HEK293 (cell line): ENCODE results near the gene NOL4L.

Source experiments
- CTCF ChIA-PET: fragments of 350-600 bp; formaldehyde crosslinking; extraction: SDS; loops from one replicate; lab custom pipeline; 2021; ENCODE audit warnings: antibody characterized with exemption; lab: Yijun Ruan, JAX
- POLR2A ChIA-PET: fragments of 300-600 bp; formaldehyde crosslinking; extraction: SDS; loops from one replicate; lab custom pipeline; 2020; ENCODE audit warnings: antibody characterized with exemption, inconsistent platforms; lab: Yijun Ruan, JAX
- H3K27ac ChIP-seq: fragments of 200-500 bp; sonication (Bioruptor generic); 2 replicates; pipeline ENCODE4 v1.5.1; 2014; ENCODE audit warnings: low read depth, low read length, control low read depth, inconsistent platforms; ENCODE audit errors: extremely low read depth
- H3K36me3 ChIP-seq, 2 experiments: fragments of 200-500 bp in 1 of 2; sonication (Bioruptor generic) in 1 of 2; 1 replicate in 1 of 2; 2 replicates in 1 of 2; pipeline ENCODE4 v1.5.1; 2014 to 2017; ENCODE audit warnings: inconsistent platforms in 2 of 2, low read length in 2 of 2; ENCODE audit not compliant: control insufficient read depth in 2 of 2, insufficient read depth in 1 of 2
- H3K4me1 ChIP-seq: fragments of 200-500 bp; sonication (Bioruptor generic); 2 replicates; pipeline ENCODE4 v1.5.1; 2014; ENCODE audit warnings: mild to moderate bottlenecking, low read length, inconsistent platforms; ENCODE audit not compliant: control insufficient read depth, insufficient read depth
- H3K4me3 ChIP-seq: 2 replicates; pipeline ENCODE4 v1.5.1; 2011; ENCODE audit warnings: low read depth, mild to moderate bottlenecking, control low read depth, low read length, moderate library complexity
- H3K9me3 ChIP-seq: fragments of 200-500 bp; sonication (Bioruptor generic); 2 replicates; pipeline ENCODE4 v1.5.1; 2014; ENCODE audit warnings: low read depth, low read length, inconsistent platforms; ENCODE audit not compliant: control insufficient read depth, insufficient read depth
- EGR2 ChIP-seq: fragments of 450-650 bp; formaldehyde crosslinking; IDR thresholded peaks from 2 replicates; pipeline ENCODE4 v1.5.1; 2016; ENCODE audit warnings: low read depth, missing biosample characterization, missing genetic modification characterization
- GLIS1 ChIP-seq: fragments of 450-650 bp; formaldehyde crosslinking; IDR thresholded peaks from 2 replicates; pipeline ENCODE4 v1.5.1; 2016; ENCODE audit warnings: missing biosample characterization, missing genetic modification characterization
- HOXA7 ChIP-seq: sonication (generic); formaldehyde crosslinking; IDR thresholded peaks from 2 replicates; pipeline ENCODE4 v1.8.1; 2022; ENCODE audit warnings: missing genetic modification reagents, borderline replicate concordance
- HOXD13 ChIP-seq: sonication (generic); formaldehyde crosslinking; IDR thresholded peaks from 2 replicates; pipeline ENCODE4 v1.8.0; 2022; ENCODE audit warnings: missing genetic modification reagents, borderline replicate concordance
- KLF1 ChIP-seq: fragments of 450-650 bp; formaldehyde crosslinking; IDR thresholded peaks from 2 replicates; pipeline ENCODE4 v1.5.1; 2016; ENCODE audit warnings: missing biosample characterization, missing genetic modification characterization
- KLF9 ChIP-seq: fragments of 450-650 bp; formaldehyde crosslinking; IDR thresholded peaks from 2 replicates; pipeline ENCODE4 v1.5.1; 2016; ENCODE audit warnings: missing biosample characterization, missing genetic modification characterization, low read depth
- MEIS1 ChIP-seq: sonication (generic); formaldehyde crosslinking; IDR thresholded peaks from 2 replicates; pipeline ENCODE4 v1.8.1; 2022; ENCODE audit warnings: missing genetic modification reagents, mild to moderate bottlenecking, borderline replicate concordance
- MYNN ChIP-seq: fragments of 450-650 bp; formaldehyde crosslinking; IDR thresholded peaks from 2 replicates; pipeline ENCODE4 v1.5.1; 2016; ENCODE audit warnings: missing biosample characterization, missing genetic modification characterization, borderline replicate concordance
- ZBTB7A ChIP-seq: fragments of 450-650 bp; formaldehyde crosslinking; IDR thresholded peaks from 2 replicates; pipeline ENCODE4 v1.5.1; 2016; ENCODE audit warnings: low read depth, missing biosample characterization, missing genetic modification characterization
- ZEB2 ChIP-seq: fragments of 450-650 bp; formaldehyde crosslinking; IDR thresholded peaks from 2 replicates; pipeline ENCODE4 v1.5.1; 2016; ENCODE audit warnings: missing biosample characterization, missing genetic modification characterization
- ZFHX2 ChIP-seq: fragments of 450-650 bp; formaldehyde crosslinking; conservative IDR thresholded peaks from 2 replicates; pipeline ENCODE4 v1.5.1; 2016; ENCODE audit warnings: missing biosample characterization, missing genetic modification characterization
- ZNF24 ChIP-seq: fragments of 450-650 bp; formaldehyde crosslinking; IDR thresholded peaks from 2 replicates; pipeline ENCODE4 v1.5.1; 2016; ENCODE audit warnings: missing biosample characterization, missing genetic modification characterization
- ZNF362 ChIP-seq: fragments of 450-650 bp; formaldehyde crosslinking; IDR thresholded peaks from 2 replicates; pipeline ENCODE4 v1.5.1; 2016; ENCODE audit warnings: missing biosample characterization, missing genetic modification characterization
- ZNF449 ChIP-seq: fragments of 450-650 bp; formaldehyde crosslinking; IDR thresholded peaks from 2 replicates; pipeline ENCODE4 v1.5.1; 2017; ENCODE audit warnings: missing biosample characterization, mild to moderate bottlenecking, missing genetic modification characterization, moderate library complexity
- ZNF677 ChIP-seq: fragments of 450-650 bp; IDR thresholded peaks from 2 replicates; pipeline ENCODE4 v1.5.0; 2018; ENCODE audit warnings: missing biosample characterization, mild to moderate bottlenecking, missing genetic modification characterization, moderate library complexity
- ZNF830 ChIP-seq: fragments of 450-650 bp; IDR thresholded peaks from 2 replicates; pipeline ENCODE4 v1.5.0; 2018; ENCODE audit warnings: missing biosample characterization, missing genetic modification characterization, low read depth, mild to moderate bottlenecking, moderate library complexity

The NOL4L gene

GRCh38 chr20:32465092-32465900 lies 119.8 kb downstream of the NOL4L start:
- CTCF ChIA-PET = interaction anchor here (0.6 kb wide), 1 partner anchor 9 kb away, joined by 3 read pairs; no protein-coding TSS in a partner anchor
- no peaks in the 10 kb centered on the region for H3K9me3 ChIP-seq
- H3K36me3 ChIP-seq = peaks cover 0 to 4% of the 10 kb centered on the region in 2 experiments; a peak in 1 of 3 replicates
- no peak overlapping the region for H3K4me3 ChIP-seq
- no peak for TF ChIP-seq ZNF24
- 0 out of 2 replicates have a peak, but pooled peaks have one; percentile 11 for TF ChIP-seq EGR2 (tag by site-specific recombination)
- TF ChIP-seq ZFHX2 = peak; percentile 23; the same call in 1 of the 2 replicates
- TF ChIP-seq, all 188 proteins: peak for 2
- no peaks in the 10 kb centered on the region for H3K4me1 ChIP-seq
- no peak overlapping the region for H3K27ac ChIP-seq
- POLR2A ChIA-PET = no interaction called here

GRCh38 chr20:32464401-32465091 lies 120.6 kb downstream of the NOL4L start:
- H3K4me1 ChIP-seq = no peaks in the 10 kb centered on the region
- ChIA-PET POLR2A (no interaction called here), CTCF (no interaction called here)
- H3K27ac ChIP-seq = no peak overlapping the region
- no peak overlapping the region for H3K4me3 ChIP-seq
- TF ChIP-seq ZNF362 (tag by site-specific recombination) (no peak), MYNN (tag by site-specific recombination) (no peak), ZBTB7A (tag by site-specific recombination) (no peak), HOXA7 (CRISPR knock-in tag) (no peak), ZNF677 (tag by site-specific recombination) (no peak)
- no peaks in the 10 kb centered on the region for H3K9me3 ChIP-seq
- peaks cover 0 to 4% of the 10 kb centered on the region in 2 experiments; a peak in 1 of 3 replicates for H3K36me3 ChIP-seq

GRCh38 chr20:32463642-32464400 lies 121.3 kb downstream of the NOL4L start:
- POLR2A ChIA-PET = no interaction called here
- H3K4me3 ChIP-seq = no peak overlapping the region
- no peaks in the 10 kb centered on the region for H3K9me3 ChIP-seq
- CTCF ChIA-PET = no interaction called here
- TF ChIP-seq ZEB2 (tag by site-specific recombination) (no peak), KLF9 (tag by site-specific recombination) (no peak), ZNF830 (no peak), MEIS1 (CRISPR knock-in tag) (no peak), KLF1 (tag by site-specific recombination) (no peak), GLIS1 (tag by site-specific recombination) (peak; percentile 8; the same call in 1 of the 2 replicates), ZNF449 (no peak), EGR2 (tag by site-specific recombination) (peak; percentile 64), HOXD13 (CRISPR knock-in tag) (no peak), ZFHX2 (peak; percentile 39; the same call in 1 of the 2 replicates)
- no peak overlapping the region for H3K27ac ChIP-seq
- peaks cover 0 to 4% of the 10 kb centered on the region in 2 experiments; a peak in 1 of 3 replicates for H3K36me3 ChIP-seq
- H3K4me1 ChIP-seq = no peaks in the 10 kb centered on the region
